Islet of Langerhans (tissue), 1 donor: ENCODE measurements around the gene KCNK4.
"Not testable (repeated sequence)": the region's sequence is repeated elsewhere in the genome, so short reads cannot be mapped to it uniquely, and the experiment has no call there.

Experiments
- FAIRE-seq: peaks from one replicate; lab custom pipeline; 2011; peaks lifted over from hg19 to GRCh38; lab: Jason Lieb, UNC

KCNK4 gene

DNA sequence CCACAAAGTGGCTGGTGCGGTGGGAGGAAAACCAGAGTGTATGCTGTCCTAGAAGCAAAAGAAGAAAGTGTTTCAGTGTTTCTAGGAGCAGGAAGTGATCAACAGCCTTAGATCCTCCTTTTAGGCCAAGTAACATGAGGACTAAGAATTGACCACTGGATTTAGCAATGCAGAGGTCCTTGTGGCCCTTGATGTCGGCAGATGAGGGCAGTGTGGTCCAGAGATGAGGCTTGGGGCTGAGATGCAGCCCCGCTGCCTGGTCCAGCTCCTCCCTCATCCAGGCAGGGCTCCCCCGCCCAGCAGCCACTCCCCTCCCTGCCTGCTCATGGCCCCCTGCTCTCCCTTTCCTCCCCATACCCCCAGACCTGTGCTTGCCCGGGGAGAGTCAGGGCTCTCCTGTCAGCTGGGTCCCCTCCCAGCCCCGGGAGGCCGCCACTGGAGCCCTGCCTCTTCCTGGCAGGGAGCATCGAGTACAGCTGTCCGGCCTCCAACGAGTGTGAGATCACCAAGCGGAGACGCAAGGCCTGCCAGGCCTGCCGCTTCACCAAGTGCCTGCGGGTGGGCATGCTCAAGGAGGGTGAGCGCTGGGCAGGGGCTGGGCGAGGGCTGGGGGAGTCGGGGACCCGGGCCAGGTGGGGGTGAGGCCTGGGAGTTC lies 22.5 kb downstream of the KCNK4 start:
- FAIRE-seq = no peak

DNA sequence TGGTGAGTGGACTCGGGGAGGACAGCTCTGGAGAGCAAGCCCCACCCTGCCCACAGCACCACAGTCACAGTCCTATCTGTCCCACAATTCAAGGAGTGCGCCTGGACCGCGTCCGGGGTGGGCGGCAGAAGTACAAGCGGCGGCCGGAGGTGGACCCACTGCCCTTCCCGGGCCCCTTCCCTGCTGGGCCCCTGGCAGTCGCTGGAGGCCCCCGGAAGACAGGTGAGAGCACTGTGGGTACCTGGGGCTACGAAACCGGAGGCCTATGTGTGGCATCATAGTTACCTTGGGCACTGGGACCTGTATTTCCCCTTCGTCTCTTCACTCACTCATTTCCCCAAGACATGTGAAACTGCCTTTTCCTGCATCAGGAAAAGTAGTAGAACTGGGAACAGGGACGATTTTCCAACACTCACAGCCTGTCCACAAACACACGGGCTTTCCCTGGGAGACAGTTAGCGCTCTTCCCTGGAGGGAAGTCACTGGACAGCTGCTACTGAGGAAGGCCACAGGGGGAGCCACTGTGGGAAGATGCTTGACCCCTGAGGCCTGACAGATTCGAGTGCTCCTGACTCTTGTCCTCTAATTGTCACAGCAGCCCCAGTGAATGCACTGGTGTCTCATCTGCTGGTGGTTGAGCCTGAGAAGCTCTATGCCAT lies 23.2 kb downstream of the KCNK4 start:
- FAIRE-seq = no peak

DNA sequence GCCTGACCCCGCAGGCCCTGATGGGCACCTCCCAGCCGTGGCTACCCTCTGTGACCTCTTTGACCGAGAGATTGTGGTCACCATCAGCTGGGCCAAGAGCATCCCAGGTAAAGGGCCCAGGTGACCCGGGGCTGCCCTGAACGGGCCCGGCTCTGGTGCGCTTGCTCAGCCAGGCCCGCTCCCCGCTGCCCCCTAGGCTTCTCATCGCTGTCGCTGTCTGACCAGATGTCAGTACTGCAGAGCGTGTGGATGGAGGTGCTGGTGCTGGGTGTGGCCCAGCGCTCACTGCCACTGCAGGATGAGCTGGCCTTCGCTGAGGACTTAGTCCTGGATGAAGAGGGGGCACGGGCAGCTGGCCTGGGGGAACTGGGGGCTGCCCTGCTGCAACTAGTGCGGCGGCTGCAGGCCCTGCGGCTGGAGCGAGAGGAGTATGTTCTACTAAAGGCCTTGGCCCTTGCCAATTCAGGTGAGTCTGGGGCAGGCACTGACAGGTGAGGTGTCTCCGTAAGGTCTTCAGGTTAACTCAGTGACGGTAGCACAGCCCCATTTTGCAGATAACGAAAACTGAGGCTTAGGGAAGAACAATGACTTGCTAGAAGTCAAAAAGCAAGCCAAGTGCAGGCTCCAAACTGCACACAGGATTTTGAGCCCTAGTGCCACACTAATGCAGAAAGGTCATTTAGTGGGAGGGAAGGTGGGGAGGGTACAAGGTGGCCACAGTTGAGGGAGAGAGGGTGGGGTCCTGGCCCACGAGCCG lies 23.9 kb downstream of the KCNK4 start:
- no peak for FAIRE-seq

DNA sequence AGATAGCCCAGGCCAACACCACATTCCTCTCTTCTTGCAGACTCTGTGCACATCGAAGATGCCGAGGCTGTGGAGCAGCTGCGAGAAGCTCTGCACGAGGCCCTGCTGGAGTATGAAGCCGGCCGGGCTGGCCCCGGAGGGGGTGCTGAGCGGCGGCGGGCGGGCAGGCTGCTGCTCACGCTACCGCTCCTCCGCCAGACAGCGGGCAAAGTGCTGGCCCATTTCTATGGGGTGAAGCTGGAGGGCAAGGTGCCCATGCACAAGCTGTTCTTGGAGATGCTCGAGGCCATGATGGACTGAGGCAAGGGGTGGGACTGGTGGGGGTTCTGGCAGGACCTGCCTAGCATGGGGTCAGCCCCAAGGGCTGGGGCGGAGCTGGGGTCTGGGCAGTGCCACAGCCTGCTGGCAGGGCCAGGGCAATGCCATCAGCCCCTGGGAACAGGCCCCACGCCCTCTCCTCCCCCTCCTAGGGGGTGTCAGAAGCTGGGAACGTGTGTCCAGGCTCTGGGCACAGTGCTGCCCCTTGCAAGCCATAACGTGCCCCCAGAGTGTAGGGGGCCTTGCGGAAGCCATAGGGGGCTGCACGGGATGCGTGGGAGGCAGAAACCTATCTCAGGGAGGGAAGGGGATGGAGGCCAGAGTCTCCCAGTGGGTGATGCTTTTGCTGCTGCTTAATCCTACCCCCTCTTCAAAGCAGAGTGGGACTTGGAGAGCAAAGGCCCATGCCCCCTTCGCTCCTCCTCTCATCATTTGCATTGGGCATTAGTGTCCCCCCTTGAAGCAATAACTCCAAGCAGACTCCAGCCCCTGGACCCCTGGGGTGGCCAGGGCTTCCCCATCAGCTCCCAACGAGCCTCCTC lies 24.8 kb downstream of the KCNK4 start:
- FAIRE-seq = not testable (repeated sequence)

DNA sequence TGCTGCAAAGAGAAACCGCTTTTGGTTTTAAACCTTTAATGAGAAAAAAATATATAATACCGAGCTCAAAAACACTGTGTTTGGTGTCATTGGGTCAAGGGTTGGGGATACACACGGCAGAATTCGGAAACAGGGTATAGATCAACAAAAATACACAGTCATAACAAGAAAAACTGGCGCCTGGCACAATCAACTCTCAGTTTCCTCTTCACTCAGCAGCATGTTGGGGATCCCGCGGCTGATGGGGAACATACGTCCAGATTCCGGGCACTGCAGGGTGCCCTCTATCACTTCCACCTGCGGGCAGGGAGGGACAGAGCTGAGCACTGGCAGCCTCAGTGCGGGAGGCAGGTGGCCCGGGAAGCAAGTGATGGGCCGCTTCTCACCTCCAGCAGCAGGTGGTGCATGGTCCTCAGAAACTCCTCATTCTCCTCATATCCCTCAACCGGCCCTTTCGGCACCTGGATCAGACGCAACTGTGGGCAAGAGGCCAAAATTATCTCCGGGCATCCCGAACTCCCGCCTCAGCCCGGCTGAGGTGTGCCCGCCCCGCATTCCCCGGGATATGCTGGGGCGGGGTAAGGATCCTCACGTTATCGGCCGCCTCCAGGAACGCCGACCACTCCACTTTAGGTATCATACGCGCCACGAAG lies 25.7 kb downstream of the KCNK4 start:
- no peak for FAIRE-seq

DNA sequence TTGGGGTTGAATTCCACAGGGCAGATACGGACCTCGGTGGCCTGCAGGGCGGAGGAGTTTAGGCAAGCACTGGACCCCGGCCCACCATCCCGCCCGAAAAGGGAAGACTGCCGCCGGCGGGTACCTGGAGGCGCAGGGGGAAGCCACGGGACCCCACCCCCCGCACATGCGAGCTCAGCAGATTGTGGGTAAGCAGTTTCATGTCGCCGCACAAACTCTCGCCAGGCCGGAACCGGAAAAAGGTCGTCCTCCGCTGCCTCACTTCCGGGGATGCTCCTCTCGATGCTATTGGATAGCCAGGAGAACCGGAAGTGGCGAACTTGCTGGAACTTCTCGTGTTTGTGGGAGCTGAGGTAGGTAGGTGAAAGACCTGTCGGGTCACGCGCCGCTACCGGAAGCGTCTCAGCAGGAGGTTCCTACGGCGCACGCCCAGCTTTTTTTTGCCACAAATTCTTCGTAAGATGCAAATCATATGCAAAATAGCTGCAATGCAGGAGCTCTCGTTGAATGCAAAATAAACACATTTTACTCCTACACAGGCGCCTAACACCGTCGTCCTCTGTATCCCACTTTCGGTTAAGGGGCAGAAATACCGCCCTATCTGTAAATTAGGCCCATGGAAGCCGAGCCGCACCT lies 26.3 kb downstream of the KCNK4 start, which contains the start of gene TRMT112:
Gene TRMT112 (minus strand): TSS at position 235 of the 636 bp plus-strand sequence. CDS start 33 bp downstream, at position 202.
- FAIRE-seq = peak; percentile 96

DNA sequence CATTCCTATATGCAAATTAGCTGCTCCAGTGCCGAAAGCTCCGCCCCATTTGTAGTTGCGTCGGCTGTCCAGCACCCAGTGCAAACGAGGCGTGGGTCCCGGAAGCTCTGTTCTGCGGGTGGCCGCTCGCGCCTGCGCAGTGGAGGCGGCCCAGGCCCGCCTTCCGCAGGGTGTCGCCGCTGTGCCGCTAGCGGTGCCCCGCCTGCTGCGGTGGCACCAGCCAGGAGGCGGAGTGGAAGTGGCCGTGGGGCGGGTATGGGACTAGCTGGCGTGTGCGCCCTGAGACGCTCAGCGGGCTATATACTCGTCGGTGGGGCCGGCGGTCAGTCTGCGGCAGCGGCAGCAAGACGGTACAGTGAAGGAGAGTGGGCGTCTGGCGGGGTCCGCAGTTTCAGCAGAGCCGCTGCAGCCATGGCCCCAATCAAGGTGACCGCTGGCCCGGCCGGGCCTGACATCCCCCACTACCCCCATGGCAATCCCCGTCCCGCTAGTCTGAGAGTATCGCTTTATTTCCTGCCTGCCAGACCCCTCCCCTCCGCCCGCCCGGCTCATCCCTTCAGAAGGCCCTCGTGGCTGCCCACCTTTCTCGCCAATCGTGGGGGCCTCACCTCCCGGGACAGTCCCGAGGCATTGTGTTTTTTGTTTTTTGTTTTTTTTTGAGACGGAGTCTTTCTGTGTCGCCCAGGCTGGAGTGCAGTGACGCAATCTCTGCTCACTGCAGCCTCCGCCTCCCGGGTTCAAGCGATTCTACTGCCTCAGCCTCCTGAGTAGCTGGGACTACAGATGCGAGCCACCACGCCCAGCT lies 27.1 kb downstream of the KCNK4 start, which contains the start of gene PRDX5:
Gene PRDX5 (plus strand): TSS at position 161 of the 805 bp plus-strand sequence. CDS start 95 bp downstream, at position 256.
- FAIRE-seq = no peak

DNA sequence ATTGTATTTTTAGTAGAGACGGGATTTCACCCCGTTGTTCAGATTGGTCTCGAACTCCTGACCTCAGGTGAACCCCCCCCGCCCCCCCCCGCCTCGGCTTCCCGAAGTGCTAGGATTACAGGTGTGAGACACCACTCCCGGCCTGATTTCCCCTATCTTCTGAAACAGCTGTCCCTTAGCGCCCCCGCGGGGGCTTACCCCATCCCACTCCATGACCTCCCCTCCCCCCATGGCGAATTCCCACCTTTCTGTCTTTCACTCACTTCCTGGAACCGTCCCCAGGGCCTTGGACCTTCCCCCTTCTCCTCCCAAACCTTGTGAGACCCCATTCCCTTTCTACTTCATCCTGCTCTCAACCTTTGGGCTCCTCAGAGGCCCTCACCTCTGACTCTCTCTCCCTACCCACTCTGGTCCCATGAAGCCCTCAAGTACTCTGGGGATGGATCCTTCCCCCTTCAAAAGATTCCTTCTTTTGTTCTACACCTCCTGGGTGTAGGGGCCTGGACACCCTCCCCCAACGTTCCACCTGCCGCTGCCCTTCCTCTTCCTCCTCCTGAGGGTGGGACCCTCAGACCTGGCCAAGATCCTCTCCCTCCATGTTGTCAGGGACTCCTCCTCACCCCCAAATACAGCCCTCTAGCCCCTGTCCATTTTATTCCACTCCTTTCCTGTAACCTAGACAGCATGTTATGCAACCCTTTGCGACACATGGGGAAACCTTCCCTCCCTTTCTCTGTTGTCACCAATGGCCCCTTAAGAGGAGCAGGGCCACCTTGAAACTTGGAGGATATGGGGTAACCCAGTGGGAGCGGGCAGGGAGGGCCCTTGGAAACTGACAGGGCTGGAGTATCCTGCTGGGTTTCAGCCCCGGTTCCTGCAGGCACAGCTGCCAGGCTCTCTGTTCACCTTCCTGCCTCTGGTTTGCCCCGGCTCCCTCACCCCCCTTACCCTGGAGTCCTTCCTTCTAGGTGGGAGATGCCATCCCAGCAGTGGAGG lies 28.0 kb downstream of the KCNK4 start:
- no peak for FAIRE-seq

DNA sequence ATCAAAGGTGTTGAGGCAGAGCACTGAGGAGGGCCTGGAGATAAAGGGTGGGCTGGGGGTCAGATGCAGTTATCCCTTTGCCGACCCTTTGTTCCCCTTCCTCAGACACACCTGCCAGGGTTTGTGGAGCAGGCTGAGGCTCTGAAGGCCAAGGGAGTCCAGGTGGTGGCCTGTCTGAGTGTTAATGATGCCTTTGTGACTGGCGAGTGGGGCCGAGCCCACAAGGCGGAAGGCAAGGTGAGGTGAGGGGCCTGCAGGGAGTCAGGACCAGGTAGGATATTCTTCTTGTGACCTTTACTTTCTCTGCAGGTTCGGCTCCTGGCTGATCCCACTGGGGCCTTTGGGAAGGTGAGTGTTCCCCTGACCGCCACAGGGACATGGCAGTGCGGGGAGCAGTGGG lies 29.5 kb downstream of the KCNK4 start:
- no peak for FAIRE-seq

DNA sequence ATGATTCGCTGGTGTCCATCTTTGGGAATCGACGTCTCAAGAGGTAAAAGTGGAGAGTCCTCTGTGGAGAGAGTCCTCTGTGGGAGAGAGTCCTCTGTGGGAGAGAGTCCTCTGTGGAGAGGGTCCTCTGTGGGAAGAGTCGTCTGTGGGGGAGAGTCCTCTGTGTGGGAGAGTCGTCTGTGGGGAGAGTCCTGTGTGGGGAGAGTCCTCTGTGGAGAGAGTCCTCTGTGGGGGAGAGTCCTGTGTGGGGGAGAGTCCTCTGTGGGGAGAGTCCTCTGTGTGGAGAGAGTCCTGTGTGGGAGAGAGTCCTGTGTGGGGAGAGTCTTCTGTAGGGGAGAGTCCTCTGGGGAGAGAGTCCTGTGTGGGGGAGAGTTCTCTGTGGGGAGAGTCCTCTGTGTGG lies 29.9 kb downstream of the KCNK4 start:
- no peak for FAIRE-seq

DNA sequence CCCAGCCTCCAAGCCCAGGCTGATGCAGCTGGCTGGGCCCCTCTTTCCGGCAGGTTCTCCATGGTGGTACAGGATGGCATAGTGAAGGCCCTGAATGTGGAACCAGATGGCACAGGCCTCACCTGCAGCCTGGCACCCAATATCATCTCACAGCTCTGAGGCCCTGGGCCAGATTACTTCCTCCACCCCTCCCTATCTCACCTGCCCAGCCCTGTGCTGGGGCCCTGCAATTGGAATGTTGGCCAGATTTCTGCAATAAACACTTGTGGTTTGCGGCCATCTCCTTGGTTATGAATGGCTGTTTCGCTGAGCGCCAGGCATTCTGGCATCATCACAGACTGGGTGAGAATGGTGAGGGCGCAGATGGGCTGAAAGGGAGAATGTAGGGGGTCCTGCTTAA lies 30.4 kb downstream of the KCNK4 start:
- no peak for FAIRE-seq

DNA sequence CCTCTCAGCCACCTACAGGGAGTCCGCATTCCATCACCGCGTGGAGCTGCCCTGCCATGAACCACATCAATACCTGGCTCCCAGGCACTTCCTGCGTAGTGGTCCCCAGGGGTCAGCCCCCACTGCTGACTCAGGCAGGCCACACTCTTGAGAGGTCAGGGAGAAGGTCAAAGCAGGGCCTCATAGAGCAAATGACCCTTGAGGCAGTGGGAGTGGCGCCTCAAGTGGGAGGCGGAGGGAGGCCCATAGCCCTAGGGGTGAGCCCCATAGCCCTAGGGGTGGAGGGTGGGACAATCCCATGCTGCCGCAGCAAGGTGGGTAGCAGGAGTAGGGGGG lies 31.8 kb downstream of the KCNK4 start:
- FAIRE-seq = no peak

DNA sequence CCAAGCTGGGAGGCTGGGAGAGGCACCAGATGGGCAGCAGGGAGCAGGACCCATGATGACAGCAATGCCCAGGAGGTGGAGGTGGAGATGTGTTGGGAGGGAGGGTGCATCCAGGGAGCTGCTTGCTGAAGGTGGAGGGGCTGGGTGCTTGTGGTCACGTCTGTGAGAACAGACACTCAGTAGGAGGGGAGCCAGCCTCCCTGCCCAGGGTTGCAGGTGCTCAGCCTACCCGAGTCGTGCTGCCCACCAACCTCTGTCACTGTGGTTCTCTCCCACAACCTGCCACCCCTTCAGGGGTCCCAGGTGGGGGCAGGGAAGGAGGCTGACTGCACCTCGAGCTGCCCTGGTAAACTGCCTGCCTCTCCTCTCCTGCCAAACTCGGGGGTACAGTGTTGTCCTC lies 32.3 kb downstream of the KCNK4 start:
- FAIRE-seq = no peak

DNA sequence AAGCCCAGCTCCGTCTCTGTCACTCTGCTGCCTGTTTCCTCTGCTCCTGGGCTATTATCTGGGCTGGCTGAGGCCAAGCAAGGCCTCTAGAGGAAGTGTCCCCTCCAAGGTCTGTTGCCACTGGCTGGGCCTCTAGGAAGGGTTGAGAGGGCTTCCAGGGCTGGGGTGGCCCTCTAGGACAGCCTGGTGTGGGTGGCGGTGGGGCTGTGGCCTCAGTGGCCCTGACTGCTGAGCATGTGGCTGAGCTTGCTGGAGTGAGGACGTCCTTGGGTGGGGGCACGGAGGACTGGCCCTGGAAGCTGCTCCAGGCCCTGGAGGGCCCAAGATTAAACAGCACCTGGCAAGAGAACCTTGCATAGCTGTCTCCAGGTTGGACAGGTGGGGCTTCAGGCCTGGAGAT lies 32.9 kb downstream of the KCNK4 start:
- not testable (repeated sequence) for FAIRE-seq

DNA sequence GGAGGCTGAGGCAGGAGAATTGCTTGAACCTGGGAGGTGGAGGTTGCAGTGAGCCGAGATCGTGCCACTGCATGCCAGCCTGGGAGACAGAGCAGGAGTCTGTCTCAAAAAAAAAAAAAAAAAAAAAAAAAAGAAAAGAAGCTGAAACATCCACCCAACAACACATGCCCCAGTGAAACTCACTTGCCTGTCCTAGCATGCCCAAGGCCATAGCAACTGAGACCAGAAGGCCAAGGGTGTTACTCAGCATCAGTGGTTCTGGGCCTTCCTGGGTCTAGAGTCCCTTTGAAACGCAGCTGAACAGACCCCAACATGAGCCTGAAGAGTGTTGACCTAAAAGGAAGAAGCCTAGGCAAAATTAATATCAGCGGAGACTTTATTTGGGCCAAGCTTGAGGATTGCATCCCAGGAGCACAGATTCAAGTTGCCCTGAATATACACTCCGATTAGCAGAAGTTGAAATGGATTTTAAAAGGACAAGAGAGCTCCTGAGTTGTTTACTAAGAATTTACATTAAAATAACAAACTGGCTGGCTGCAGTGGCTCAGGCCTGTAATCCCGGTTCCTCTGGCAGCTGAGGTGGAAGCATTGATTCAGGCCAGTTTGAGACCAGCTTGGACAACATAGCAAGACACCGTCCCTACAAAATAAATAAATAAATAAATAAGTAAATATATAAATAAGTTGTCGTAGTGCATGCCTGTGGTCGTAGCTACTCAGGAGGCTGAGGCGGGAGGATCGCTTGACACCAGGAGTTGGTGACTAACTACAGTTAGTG lies 33.8 kb downstream of the KCNK4 start:
- no peak for FAIRE-seq

DNA sequence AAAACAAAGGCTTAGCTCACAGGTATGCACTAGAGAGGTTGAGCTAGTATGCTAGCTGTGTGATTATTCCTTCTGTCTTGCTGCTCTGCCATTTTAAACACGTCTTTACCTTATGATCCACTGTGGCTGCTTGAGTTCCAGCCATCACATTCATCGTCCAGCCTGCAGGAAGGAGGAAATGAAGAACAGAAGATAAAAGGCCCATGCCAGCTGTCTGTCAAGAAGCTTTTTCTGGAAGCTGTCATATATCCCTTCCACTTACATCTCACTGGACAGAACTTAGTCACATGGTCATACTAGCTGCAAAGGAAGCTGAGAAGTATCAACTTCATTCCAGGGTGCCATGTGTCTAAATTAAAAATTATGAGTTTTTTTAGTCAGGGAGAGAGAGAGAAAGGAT lies 36.3 kb downstream of the KCNK4 start:
- no peak for FAIRE-seq

DNA sequence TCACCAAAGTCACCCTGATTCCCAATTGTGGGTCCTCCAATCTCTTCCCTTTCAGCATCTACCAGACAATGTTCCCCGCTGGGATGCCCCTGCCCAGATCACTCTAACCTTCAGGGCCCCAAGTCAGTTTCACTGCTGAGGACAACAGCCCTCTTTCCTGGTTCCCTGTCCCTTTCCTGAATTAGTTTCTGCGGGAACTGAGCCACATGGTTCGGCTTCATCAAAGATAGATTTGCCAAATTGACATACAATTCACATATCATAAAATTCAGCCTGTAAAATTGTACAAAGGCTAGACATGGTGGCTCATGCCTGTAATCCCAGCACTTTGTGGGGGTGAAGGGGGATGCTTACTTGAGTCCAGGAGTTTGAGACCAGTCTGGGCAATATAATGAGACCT lies 36.9 kb downstream of the KCNK4 start:
- FAIRE-seq = no peak

DNA sequence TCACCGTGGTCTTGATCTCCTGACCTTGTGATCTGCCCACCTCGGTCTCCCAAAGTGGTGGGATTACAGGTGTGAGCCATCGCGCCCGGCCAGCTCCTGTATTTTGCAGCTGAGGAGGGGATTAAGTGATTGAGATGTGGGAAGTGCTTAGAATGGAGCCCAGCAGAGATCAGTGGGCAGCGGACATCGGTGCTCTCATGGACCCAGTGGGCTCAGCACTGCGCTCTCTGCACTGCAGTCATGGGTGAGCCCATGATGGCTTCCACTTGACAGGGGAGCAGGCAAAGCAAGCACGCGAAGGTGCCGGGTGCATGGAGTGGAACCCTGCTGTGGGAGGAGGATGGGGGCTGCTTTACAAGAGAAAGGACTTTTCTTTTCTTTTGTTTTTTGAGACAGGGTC lies 39.8 kb downstream of the KCNK4 start:
- no peak for FAIRE-seq
